GM12878 (cell line): ENCODE results near the gene ADAMTS6. TPM values are rescaled to one million over a fixed set of nuclear protein-coding genes. Genes with fewer than 3 reads are reported as not detected.

Experiments
- ATAC-seq: fragments of 200-7000 bp; cut with Tn5 transposase; 3 replicates; pipeline ENCODE4 v1.9.1; 2020; ENCODE audit warnings: mild to moderate bottlenecking, moderate library complexity
- BruUV-seq: library from RNA; stranded (reverse); fragments of 400-500 nt; replicated peaks from 2 replicates; lab custom pipeline; 2021; lab: Mats Ljungman, UMichigan
- CTCF ChIA-PET: fragments of 300-600 bp; sonication (Branson Sonifier 250); formaldehyde crosslinking; extraction: SDS; loops from one replicate; lab custom pipeline; 2021; ENCODE audit warnings: inconsistent platforms; lab: Yijun Ruan, JAX
- POLR2A ChIA-PET: fragments of 350-600 bp; formaldehyde crosslinking; extraction: SDS; loops from one replicate; lab custom pipeline; 2021; ENCODE audit warnings: inconsistent platforms; lab: Charles Lee
- RAD21 ChIA-PET: fragments of 300-600 bp; sonication (Branson Sonifier 250); formaldehyde crosslinking; loops from one replicate; lab custom pipeline; 2023; ENCODE audit warnings: antibody characterized with exemption; ENCODE audit not compliant: unreplicated experiment; lab: Charles Lee
- SMC1A ChIA-PET: fragments of 300-600 bp; sonication (Branson Sonifier 250); formaldehyde crosslinking; loops from one replicate; lab custom pipeline; 2023; ENCODE audit not compliant: unreplicated experiment, uncharacterized antibody; lab: Charles Lee
- DNase-seq: peaks from one replicate; pipeline ENCODE4 v3.0.0-alpha.2; 2011; ENCODE audit warnings: low read depth, low spot score
- FAIRE-seq: peaks from 3 replicates; lab custom pipeline; 2011; peaks lifted over from hg19 to GRCh38; lab: Jason Lieb, UNC
- H2AFZ ChIP-seq: 2 replicates; pipeline ENCODE4 v1.6.0; 2011; ENCODE audit warnings: low read depth, low read length, control low read depth; ENCODE audit not compliant: control insufficient read depth
- H3K27ac ChIP-seq: 2 replicates; pipeline ENCODE4 v1.5.1; 2011; ENCODE audit warnings: control low read depth; ENCODE audit not compliant: control insufficient read depth, insufficient read depth
- H3K27me3 ChIP-seq, 2 experiments: replicated peaks in 1 of 2; 2 replicates each; pipeline versions ENCODE4 v1.6.0 to v1.6.1; 2011; ENCODE audit warnings: low read length in 1 of 2; ENCODE audit not compliant: control insufficient read depth in 2 of 2, insufficient read depth in 2 of 2
- H3K36me3 ChIP-seq, 2 experiments: 2 replicates each; pipeline ENCODE4 v1.5.1; 2011; ENCODE audit warnings: low read length in 1 of 2; ENCODE audit not compliant: control insufficient read depth in 2 of 2, insufficient read depth in 2 of 2
- H3K4me1 ChIP-seq: 2 replicates; pipeline ENCODE4 v1.6.1; 2011; ENCODE audit warnings: mild to moderate bottlenecking, low read length, moderate library complexity, mixed read lengths; ENCODE audit not compliant: control insufficient read depth, insufficient read depth
- H3K4me2 ChIP-seq: 2 replicates; pipeline ENCODE4 v1.6.0; 2011; ENCODE audit warnings: control low read depth; ENCODE audit not compliant: control insufficient read depth, insufficient read depth
- H3K4me3 ChIP-seq: fragments of 200-600 bp; sonication (generic); 2 replicates; pipeline ENCODE4 v1.5.1; 2016
- H3K79me2 ChIP-seq: 2 replicates; pipeline ENCODE4 v1.6.0; 2011; ENCODE audit warnings: low read length; ENCODE audit not compliant: control insufficient read depth, insufficient read depth
- H3K9ac ChIP-seq: 2 replicates; pipeline ENCODE4 v1.8.0; 2011; ENCODE audit warnings: low read length, control low read depth, mixed read lengths; ENCODE audit not compliant: control insufficient read depth, insufficient read depth
- H3K9me3 ChIP-seq: replicated peaks from 3 replicates; pipeline ENCODE4 v1.5.1; 2011; ENCODE audit warnings: mild to moderate bottlenecking, low read length; ENCODE audit not compliant: control insufficient read depth, insufficient read depth
- H4K20me1 ChIP-seq: 2 replicates; pipeline ENCODE4 v1.6.0; 2011; ENCODE audit not compliant: control insufficient read depth, insufficient read depth
- BCLAF1 ChIP-seq: fragments of 450-650 bp; IDR thresholded peaks from 2 replicates; pipeline ENCODE4 v1.6.1; 2017; ENCODE audit warnings: antibody characterized with exemption, mild to moderate bottlenecking, moderate library complexity
- EED ChIP-seq: sonication (generic); IDR thresholded peaks from 2 replicates; pipeline ENCODE4 v1.6.1; 2016; ENCODE audit warnings: antibody characterized with exemption, low read depth
- ELK1 ChIP-seq: IDR thresholded peaks from 2 replicates; pipeline ENCODE4 v1.6.1; 2012; ENCODE audit warnings: low read depth, low read length, improper control_type of control experiment
- ETV6 ChIP-seq, 2 experiments: fragments of 450-650 bp in 1 of 2; IDR thresholded peaks in 1 of 2; conservative IDR thresholded peaks in 1 of 2; 2 replicates each; pipeline ENCODE4 v1.6.1; 2014; ENCODE audit warnings: antibody characterized with exemption in 1 of 2, borderline replicate concordance in 1 of 2, low read depth in 1 of 2, mild to moderate bottlenecking in 1 of 2, moderate library complexity in 1 of 2
- MEF2B ChIP-seq: fragments of 450-650 bp; IDR thresholded peaks from 2 replicates; pipeline ENCODE4 v1.6.1; 2018; ENCODE audit warnings: mild to moderate bottlenecking, moderate library complexity; ENCODE audit not compliant: partially characterized antibody, poor library complexity, severe bottlenecking
- NFXL1 ChIP-seq: fragments of 450-650 bp; IDR thresholded peaks from 2 replicates; pipeline ENCODE4 v1.6.1; 2017; ENCODE audit warnings: antibody characterized with exemption, mild to moderate bottlenecking, borderline replicate concordance
- POU2F2 ChIP-seq: IDR thresholded peaks from 3 replicates; pipeline ENCODE4 v1.6.1; 2011; ENCODE audit warnings: low read depth, mild to moderate bottlenecking, low read length, borderline replicate concordance
- RFX5 ChIP-seq: IDR thresholded peaks from 2 replicates; pipeline ENCODE4 v1.6.1; 2011; ENCODE audit warnings: low read depth, low read length, improper control_type of control experiment
- SRF ChIP-seq, 2 experiments: IDR thresholded peaks; 2 replicates each; pipeline ENCODE4 v1.6.1; 2011; ENCODE audit warnings: low read depth in 2 of 2, low read length in 2 of 2, mild to moderate bottlenecking in 1 of 2, moderate library complexity in 1 of 2
- SUPT20H ChIP-seq: IDR thresholded peaks from 2 replicates; pipeline ENCODE4 v1.6.1; 2011; ENCODE audit warnings: low read depth, mild to moderate bottlenecking, low read length, moderate library complexity, borderline replicate concordance; ENCODE audit not compliant: control insufficient read depth
- WRNIP1 ChIP-seq: IDR thresholded peaks from 2 replicates; pipeline ENCODE4 v1.6.1; 2011; ENCODE audit warnings: low read depth, low read length, improper control_type of control experiment, borderline replicate concordance
- YBX1 ChIP-seq: fragments of 450-650 bp; IDR thresholded peaks from 2 replicates; pipeline ENCODE4 v1.6.1; 2016; ENCODE audit warnings: antibody characterized with exemption
- ZBTB33 ChIP-seq: fragments of 450-650 bp; IDR thresholded peaks from 2 replicates; pipeline ENCODE4 v1.6.1; 2017; ENCODE audit warnings: mild to moderate bottlenecking
- WGBS: methylation state at CpG from one replicate; pipeline ENCODE4 v1.1.6; 2016; ENCODE audit warnings: low lambda C conversion rate; ENCODE audit not compliant: insufficient replicate concordance, insufficient coverage; ENCODE audit errors: missing lambda C conversion rate; 5-methylcytosine and 5-hydroxymethylcytosine counted together
- in situ Hi-C: fragments of 300-500 bp; cut with MboI; formaldehyde crosslinking; loops from 9 replicates; pipeline ENCODE4 v1.14.3; 2018; ENCODE audit warnings: mixed read lengths
- intact Hi-C: fragments of 100-400 bp; cut with micrococcal nuclease; formaldehyde crosslinking; loops from one replicate; pipeline ENCODE4 v1.14.2; 2022; ENCODE audit not compliant: unreplicated experiment
- polyA plus RNA-seq, 11 experiments: library from polyadenylated mRNA; depleted of rRNA in 4 of 11; unstranded in 6 of 11; stranded (reverse) in 5 of 11; fragments of >200 nt; fragmentation: Nextera tagmentation in 4 of 11; fragmentation: Illumina TruSeq in 1 of 11; extraction: Ambion mirVana in 4 of 11; extraction: Trizol in 1 of 11; gene quantifications; 1 replicate in 1 of 11; 2 replicates in 10 of 11; pipeline versions ENCODE4 v1.2.1 to v1.2.3, GENCODE V29; 2011 to 2016; ENCODE audit warnings: inconsistent platforms in 2 of 11, missing spikeins in 2 of 11, low read depth in 1 of 11
- total RNA-seq, 4 experiments: library from RNA; depleted of rRNA in 3 of 4; stranded (reverse); fragments of >200 nt in 3 of 4; fragmentation: Illumina TruSeq in 1 of 4; extraction: Trizol in 1 of 4; gene quantifications; 2 replicates each; pipeline versions ENCODE4 v1.2.1 to v1.2.3, GENCODE V29; 2013 to 2021
- TF ChIP-seq, protein P1 (sequence below), 3 experiments: IDR thresholded peaks in 2 of 3; conservative IDR thresholded peaks in 1 of 3; 2 replicates each; pipeline ENCODE4 v1.5.1; 2011; ENCODE audit warnings: low read depth in 3 of 3, low read length in 3 of 3, mild to moderate bottlenecking in 3 of 3, control low read depth in 2 of 3, moderate library complexity in 2 of 3, inconsistent platforms in 1 of 3, mixed read lengths in 1 of 3; ENCODE audit not compliant: control insufficient read depth in 2 of 3, insufficient read depth in 1 of 3; ENCODE audit errors: extremely low read depth in 1 of 3

Gene ADAMTS6
- total and polyA plus RNA-seq, 10 of the 15 experiments (the other 5 are each of a cell fraction or from before 2014, with no cell fraction given), result 1.1 to 12.3 (median 6.5) TPM

DNA sequence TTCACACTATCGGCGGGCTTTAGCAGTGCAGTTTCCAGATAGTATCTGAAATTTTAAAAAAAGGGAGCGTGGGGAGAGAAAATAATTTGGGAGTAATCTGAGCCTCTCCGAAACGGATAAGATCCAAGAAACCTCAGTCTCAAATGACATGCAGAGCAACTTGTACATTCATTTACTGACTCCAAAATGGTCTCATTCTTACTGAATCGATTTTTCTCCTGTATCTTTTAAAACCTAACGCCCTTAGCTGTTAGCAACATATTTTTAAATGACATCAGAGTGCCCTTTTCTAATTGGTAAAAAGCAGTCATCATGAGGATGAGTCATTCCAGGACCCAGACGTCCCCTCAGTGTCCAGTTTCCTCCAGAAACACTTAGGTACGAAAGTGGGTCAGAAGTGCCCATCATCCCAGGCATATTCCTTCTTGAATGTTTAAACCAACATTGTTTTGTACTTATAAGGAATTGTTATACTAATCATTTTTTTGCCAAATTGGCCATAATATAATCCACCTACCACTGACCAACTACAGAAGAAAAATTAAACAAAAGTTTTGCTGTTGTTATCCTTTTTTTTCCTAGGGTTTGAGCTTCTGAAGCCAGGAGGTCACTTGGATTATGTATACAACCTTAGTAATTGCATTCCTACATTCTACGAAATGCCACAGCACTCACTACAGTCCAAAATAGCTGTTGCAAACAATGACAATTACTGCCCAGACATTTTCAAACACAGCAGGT lies 354.4 kb downstream of the ADAMTS6 start:
- in situ Hi-C loops, result no loop called here
- H3K79me2 ChIP-seq, result no peaks in the 10 kb centered on the region
- ChIA-PET CTCF (interaction anchor here (1.4 kb wide), 1 partner anchor 78 kb away, joined by 3 read pairs; no protein-coding TSS in a partner anchor), SMC1A (interaction anchor here (0.8 to 2.0 kb wide), 5 partner anchors 12 to 166 kb away, joined by 3 to 4 read pairs (median 3); no protein-coding TSS in a partner anchor), RAD21 (interaction anchor here (1.0 kb wide), 1 partner anchor 356 kb away, joined by 3 read pairs; no protein-coding TSS in a partner anchor), POLR2A (no interaction called here)
- no peak for ATAC-seq
- H3K4me2 ChIP-seq, result no peak overlapping the region
- DNase-seq, result no peak
- no TSS peak for BruUV-seq
- intact Hi-C loops, result no loop called here
- no peaks in the 10 kb centered on the region for H3K9me3 ChIP-seq
- H3K9ac ChIP-seq, result no peak overlapping the region
- H2AFZ ChIP-seq, result no peak overlapping the region
- no peak for FAIRE-seq
- H3K4me3 ChIP-seq, result no peak overlapping the region
- no peaks in the 10 kb centered on the region for H3K4me1 ChIP-seq
- 67% methylated on average over 10 of the region's 10 CpGs for WGBS
- H3K36me3 ChIP-seq, result no peaks in the 10 kb centered on the region
- no peaks in the 10 kb centered on the region for H3K27me3 ChIP-seq
- H4K20me1 ChIP-seq, result no peaks in the 10 kb centered on the region
- no peak overlapping the region for H3K27ac ChIP-seq
- TF ChIP-seq RFX5, result no peak
- TF ChIP-seq MEF2B, result no peak
- no peak for TF ChIP-seq NFXL1
- TF ChIP-seq YBX1, result no peak
- no peak for TF ChIP-seq BCLAF1
- no peak for TF ChIP-seq POU2F2
- no peak for TF ChIP-seq SRF (IDR thresholded peaks at IDR 0.05; ENCODE audit: low read depth in 2 of 2, low read length in 2 of 2)
- TF ChIP-seq EED, result no peak
- no peak for TF ChIP-seq SUPT20H
- no peak for TF ChIP-seq ELK1
- no peak for TF ChIP-seq ETV6 (conservative IDR thresholded peaks at IDR 0.05 in 1 of 2, IDR thresholded peaks at IDR 0.05 in 1 of 2; ENCODE audit: borderline replicate concordance in 1 of 2, low read depth in 1 of 2)
- TF ChIP-seq WRNIP1, result no peak
- TF ChIP-seq ZBTB33, result no peak
- TF ChIP-seq, protein P1, sequence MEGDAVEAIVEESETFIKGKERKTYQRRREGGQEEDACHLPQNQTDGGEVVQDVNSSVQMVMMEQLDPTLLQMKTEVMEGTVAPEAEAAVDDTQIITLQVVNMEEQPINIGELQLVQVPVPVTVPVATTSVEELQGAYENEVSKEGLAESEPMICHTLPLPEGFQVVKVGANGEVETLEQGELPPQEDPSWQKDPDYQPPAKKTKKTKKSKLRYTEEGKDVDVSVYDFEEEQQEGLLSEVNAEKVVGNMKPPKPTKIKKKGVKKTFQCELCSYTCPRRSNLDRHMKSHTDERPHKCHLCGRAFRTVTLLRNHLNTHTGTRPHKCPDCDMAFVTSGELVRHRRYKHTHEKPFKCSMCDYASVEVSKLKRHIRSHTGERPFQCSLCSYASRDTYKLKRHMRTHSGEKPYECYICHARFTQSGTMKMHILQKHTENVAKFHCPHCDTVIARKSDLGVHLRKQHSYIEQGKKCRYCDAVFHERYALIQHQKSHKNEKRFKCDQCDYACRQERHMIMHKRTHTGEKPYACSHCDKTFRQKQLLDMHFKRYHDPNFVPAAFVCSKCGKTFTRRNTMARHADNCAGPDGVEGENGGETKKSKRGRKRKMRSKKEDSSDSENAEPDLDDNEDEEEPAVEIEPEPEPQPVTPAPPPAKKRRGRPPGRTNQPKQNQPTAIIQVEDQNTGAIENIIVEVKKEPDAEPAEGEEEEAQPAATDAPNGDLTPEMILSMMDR (IDR thresholded peaks at IDR 0.05 in 2 of 3, conservative IDR thresholded peaks at IDR 0.05 in 1 of 3; ENCODE audit: control insufficient read depth in 2 of 3, extremely low read depth in 1 of 3, insufficient read depth in 1 of 3, low read depth in 3 of 3, low read length in 3 of 3), result no peak
